Endothelial cell of umbilical vein (primary cell): ENCODE data around the gene SLC25A44. TPM values are rescaled to one million over a fixed set of nuclear protein-coding genes. Genes with fewer than 3 reads are reported as not detected.

Source experiments
- BruUV-seq: library from RNA; stranded (reverse); fragments of 400-500 nt; replicated peaks from 2 replicates; lab custom pipeline; 2021; lab: Mats Ljungman, UMichigan
- CTCF ChIA-PET: fragments of 300-600, 350-600 bp; sonication (Branson Sonifier 250); formaldehyde crosslinking; loops from one replicate; lab custom pipeline; 2021; ENCODE audit warnings: antibody characterized with exemption, inconsistent platforms; lab: Charles Lee
- POLR2A ChIA-PET: fragments of 300-600, 350-600 bp; sonication (Branson Sonifier 250); formaldehyde crosslinking; loops from one replicate; lab custom pipeline; 2021; ENCODE audit warnings: antibody characterized with exemption, inconsistent platforms; lab: Charles Lee
- DNase-seq: peaks from one replicate; pipeline ENCODE4 v3.0.0-alpha.2; 2011; ENCODE audit warnings: low read depth, low spot score
- FAIRE-seq: peaks from 2 replicates; lab custom pipeline; 2011; peaks lifted over from hg19 to GRCh38; lab: Jason Lieb, UNC
- H2AFZ ChIP-seq: 2 replicates; pipeline ENCODE4 v1.6.0; 2012; ENCODE audit warnings: low read depth, low read length, control low read depth, inconsistent platforms
- H3K27ac ChIP-seq: 2 replicates; pipeline ENCODE4 v1.5.1; 2011; ENCODE audit warnings: low read depth, mild to moderate bottlenecking, control low read depth, low read length, moderate library complexity; ENCODE audit not compliant: insufficient read depth
- H3K27me3 ChIP-seq, 2 experiments: 2 replicates each; pipeline versions ENCODE4 v1.6.0 to v1.6.1; 2011; ENCODE audit warnings: low read length in 2 of 2, mixed read lengths in 1 of 2; ENCODE audit not compliant: control insufficient read depth in 2 of 2, insufficient read depth in 2 of 2
- H3K36me3 ChIP-seq, 2 experiments: 2 replicates in 1 of 2; 3 replicates in 1 of 2; pipeline ENCODE4 v1.5.1; 2011; ENCODE audit warnings: low read length in 2 of 2, mild to moderate bottlenecking in 1 of 2, moderate library complexity in 1 of 2; ENCODE audit not compliant: control insufficient read depth in 2 of 2, insufficient read depth in 2 of 2; ENCODE audit errors: extremely low read depth in 1 of 2
- H3K4me1 ChIP-seq: 3 replicates; pipeline ENCODE4 v1.5.1; 2011; ENCODE audit warnings: mild to moderate bottlenecking, low read length; ENCODE audit not compliant: control insufficient read depth, insufficient read depth; ENCODE audit errors: extremely low read depth
- H3K4me2 ChIP-seq: 2 replicates; pipeline ENCODE4 v1.6.1; 2011; ENCODE audit warnings: low read length, control low read depth, mixed read lengths; ENCODE audit not compliant: insufficient read depth
- H3K4me3 ChIP-seq, 3 experiments: fragments of 200-600 bp in 1 of 3; sonication (generic), shearing (Covaris generic) in 1 of 3; replicated peaks in 1 of 3; 2 replicates each; pipeline ENCODE4 v1.5.1; 2011 to 2016; ENCODE audit warnings: control low read depth in 3 of 3, low read length in 3 of 3, mild to moderate bottlenecking in 2 of 3, inconsistent platforms in 1 of 3, low read depth in 1 of 3, moderate library complexity in 1 of 3; ENCODE audit not compliant: insufficient read depth in 1 of 3
- H3K79me2 ChIP-seq: 2 replicates; pipeline ENCODE4 v1.6.0; 2012; ENCODE audit warnings: low read length, inconsistent platforms; ENCODE audit not compliant: control insufficient read depth, insufficient read depth
- H3K9ac ChIP-seq: replicated peaks from 2 replicates; pipeline ENCODE3; 2011; ENCODE audit warnings: low read length, control low read depth; ENCODE audit not compliant: insufficient read depth; ENCODE audit errors: extremely low read depth
- H3K9me1 ChIP-seq: replicated peaks from 3 replicates; pipeline ENCODE4 v1.6.0; 2011; ENCODE audit warnings: mild to moderate bottlenecking, low read length; ENCODE audit not compliant: control insufficient read depth, insufficient read depth; ENCODE audit errors: extremely low read depth
- H3K9me3 ChIP-seq: replicated peaks from 2 replicates; pipeline ENCODE4 v1.5.1; 2012; ENCODE audit warnings: low read length, inconsistent platforms; ENCODE audit not compliant: control insufficient read depth, insufficient read depth
- H4K20me1 ChIP-seq: replicated peaks from 2 replicates; pipeline ENCODE3; 2011; ENCODE audit warnings: mild to moderate bottlenecking, low read length; ENCODE audit not compliant: control insufficient read depth, insufficient read depth; ENCODE audit errors: extremely low read depth
- EZH2 ChIP-seq: IDR thresholded peaks from 2 replicates; pipeline ENCODE4 v1.6.1; 2012; ENCODE audit warnings: borderline replicate concordance, low read depth, mild to moderate bottlenecking, moderate library complexity, low read length, inconsistent platforms; ENCODE audit not compliant: severe bottlenecking
- FOS ChIP-seq: IDR thresholded peaks from 2 replicates; pipeline ENCODE4 v1.6.1; 2011; ENCODE audit warnings: mild to moderate bottlenecking, low read length, moderate library complexity, borderline replicate concordance; ENCODE audit not compliant: insufficient read depth
- GATA2 ChIP-seq: IDR thresholded peaks from 2 replicates; pipeline ENCODE4 v1.7.0; 2011; ENCODE audit warnings: low read depth, mild to moderate bottlenecking, moderate library complexity, mixed read lengths, low read length; ENCODE audit not compliant: insufficient read length, insufficient read depth
- JUN ChIP-seq: IDR thresholded peaks from 2 replicates; pipeline ENCODE4 v1.6.1; 2011; ENCODE audit warnings: borderline replicate concordance, low read depth; ENCODE audit not compliant: insufficient read length, insufficient read depth
- MYC ChIP-seq: IDR thresholded peaks from one replicate; pipeline ENCODE4 v1.6.1; 2011; ENCODE audit warnings: mild to moderate bottlenecking, low read depth, low read length
- POLR2A ChIP-seq: IDR thresholded peaks from 2 replicates; pipeline ENCODE4 v1.6.1; 2012; ENCODE audit warnings: low read depth, mild to moderate bottlenecking, control low read depth, low read length
- POLR2AphosphoS5 ChIP-seq: IDR thresholded peaks from 2 replicates; pipeline ENCODE4 v1.6.1; 2012; ENCODE audit warnings: low read depth, mild to moderate bottlenecking, control low read depth, low read length, moderate library complexity; ENCODE audit not compliant: insufficient read depth
- dilution Hi-C: fragments of 300-500 bp; cut with MboI; formaldehyde crosslinking; loops from one replicate; pipeline ENCODE4 v1.15.0; 2019; ENCODE audit warnings: low sequenced_read_pairs; ENCODE audit not compliant: extremely low pct_ligation_motif_present
- intact Hi-C: fragments of 100-400 bp; cut with micrococcal nuclease; formaldehyde crosslinking; loops from one replicate; pipeline ENCODE4 v1.10.0; 2022
- polyA plus RNA-seq, 4 experiments: library from polyadenylated mRNA; depleted of rRNA in 3 of 4; stranded (reverse) in 3 of 4; unstranded in 1 of 4; fragments of >200 nt; gene quantifications; 2 replicates each; pipeline versions ENCODE4 v1.2.1 to v1.2.3, GENCODE V29; 2011 to 2012; ENCODE audit warnings: missing spikeins in 1 of 4
- total RNA-seq: library from RNA; stranded (reverse); gene quantifications from 2 replicates; pipeline ENCODE4 v1.2.3, GENCODE V29; 2021
- TF ChIP-seq, protein P1 (sequence below): IDR thresholded peaks from 2 replicates; pipeline ENCODE4 v1.6.1; 2011; ENCODE audit not compliant: insufficient read depth, insufficient read length
- TF ChIP-seq, protein P2 (sequence below), 2 donors: IDR thresholded peaks; 1 replicate in 1 of 2; 2 replicates in 1 of 2; pipeline ENCODE4 v1.5.1; 2011; ENCODE audit warnings: low read length in 2 of 2, mild to moderate bottlenecking in 2 of 2, moderate library complexity in 2 of 2, control low read depth in 1 of 2, inconsistent platforms in 1 of 2, low read depth in 1 of 2; ENCODE audit not compliant: insufficient read depth in 1 of 2; ENCODE audit errors: extremely low read depth in 1 of 2

SLC25A44 gene
- total and polyA plus RNA-seq, 2 donors (not counting 3 experiments of a cell fraction or from before 2014, with no cell fraction given): 24.0 to 30.6 TPM

DNA sequence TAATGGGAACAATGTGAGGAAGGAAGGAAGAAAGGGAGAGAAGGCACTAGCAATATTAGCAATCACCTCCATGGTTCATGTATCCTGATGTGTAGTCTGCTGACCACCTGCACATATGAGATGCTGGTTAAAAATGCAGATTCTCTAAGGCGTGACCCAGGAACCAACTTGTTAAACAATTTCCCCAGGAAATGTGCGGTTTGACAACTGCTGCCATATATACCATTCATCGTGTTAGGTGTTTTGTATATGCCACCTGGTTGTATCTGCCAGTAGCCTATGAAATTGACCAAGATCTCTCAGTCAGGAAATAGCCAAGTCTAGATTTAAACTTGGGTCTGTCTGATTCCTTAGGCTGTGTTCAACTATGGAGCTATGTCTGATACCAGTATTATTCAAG lies 36.4 kb upstream of the SLC25A44 start:
- Histone ChIP-seq H3K9me3 (no peaks in the 10 kb centered on the region), H4K20me1 (no peaks in the 10 kb centered on the region), H3K27ac (no peak overlapping the region), H3K27me3 (no peaks in the 10 kb centered on the region), H3K4me1 (peaks cover 20% of the 10 kb centered on the region), H3K4me2 (no peak overlapping the region), H3K36me3 (no peaks in the 10 kb centered on the region), H3K4me3 (no peak overlapping the region), H3K9ac (no peak overlapping the region), H2AFZ (no peak overlapping the region), H3K79me2 (no peaks in the 10 kb centered on the region), H3K9me1 (no peaks in the 10 kb centered on the region)
- ChIA-PET CTCF (interaction anchor here (0.7 to 1.0 kb wide), 2 partner anchors 9 to 68 kb away, joined by 3 read pairs; no protein-coding TSS in a partner anchor), POLR2A (no interaction called here)
- BruUV-seq: no TSS peak
- TF ChIP-seq JUN (no peak), POLR2A (no peak), MYC (no peak), GATA2 (no peak), POLR2AphosphoS5 (no peak), EZH2 (no peak), FOS (no peak)
- TF ChIP-seq, protein P1, sequence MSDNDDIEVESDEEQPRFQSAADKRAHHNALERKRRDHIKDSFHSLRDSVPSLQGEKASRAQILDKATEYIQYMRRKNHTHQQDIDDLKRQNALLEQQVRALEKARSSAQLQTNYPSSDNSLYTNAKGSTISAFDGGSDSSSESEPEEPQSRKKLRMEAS: no peak
- TF ChIP-seq, protein P2, sequence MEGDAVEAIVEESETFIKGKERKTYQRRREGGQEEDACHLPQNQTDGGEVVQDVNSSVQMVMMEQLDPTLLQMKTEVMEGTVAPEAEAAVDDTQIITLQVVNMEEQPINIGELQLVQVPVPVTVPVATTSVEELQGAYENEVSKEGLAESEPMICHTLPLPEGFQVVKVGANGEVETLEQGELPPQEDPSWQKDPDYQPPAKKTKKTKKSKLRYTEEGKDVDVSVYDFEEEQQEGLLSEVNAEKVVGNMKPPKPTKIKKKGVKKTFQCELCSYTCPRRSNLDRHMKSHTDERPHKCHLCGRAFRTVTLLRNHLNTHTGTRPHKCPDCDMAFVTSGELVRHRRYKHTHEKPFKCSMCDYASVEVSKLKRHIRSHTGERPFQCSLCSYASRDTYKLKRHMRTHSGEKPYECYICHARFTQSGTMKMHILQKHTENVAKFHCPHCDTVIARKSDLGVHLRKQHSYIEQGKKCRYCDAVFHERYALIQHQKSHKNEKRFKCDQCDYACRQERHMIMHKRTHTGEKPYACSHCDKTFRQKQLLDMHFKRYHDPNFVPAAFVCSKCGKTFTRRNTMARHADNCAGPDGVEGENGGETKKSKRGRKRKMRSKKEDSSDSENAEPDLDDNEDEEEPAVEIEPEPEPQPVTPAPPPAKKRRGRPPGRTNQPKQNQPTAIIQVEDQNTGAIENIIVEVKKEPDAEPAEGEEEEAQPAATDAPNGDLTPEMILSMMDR (IDR thresholded peaks at IDR 0.05; ENCODE audit: extremely low read depth in 1 of 2, insufficient read depth in 1 of 2, low read depth in 1 of 2, low read length in 2 of 2): no peak
- intact Hi-C loops (no loop called here), dilution Hi-C loops (no loop called here)
- no peak for DNase-seq
- no peak for FAIRE-seq
